GM18517 (cell line): Measurements from ENCODE around the gene KATNA1.

Source experiments
- ATAC-seq: cut with Tn5 transposase; IDR thresholded peaks from one replicate; pipeline ENCODE4 v1.9.1; 2021; ENCODE audit warnings: mild to moderate bottlenecking, moderate library complexity; ENCODE audit not compliant: unreplicated experiment

Gene KATNA1

DNA sequence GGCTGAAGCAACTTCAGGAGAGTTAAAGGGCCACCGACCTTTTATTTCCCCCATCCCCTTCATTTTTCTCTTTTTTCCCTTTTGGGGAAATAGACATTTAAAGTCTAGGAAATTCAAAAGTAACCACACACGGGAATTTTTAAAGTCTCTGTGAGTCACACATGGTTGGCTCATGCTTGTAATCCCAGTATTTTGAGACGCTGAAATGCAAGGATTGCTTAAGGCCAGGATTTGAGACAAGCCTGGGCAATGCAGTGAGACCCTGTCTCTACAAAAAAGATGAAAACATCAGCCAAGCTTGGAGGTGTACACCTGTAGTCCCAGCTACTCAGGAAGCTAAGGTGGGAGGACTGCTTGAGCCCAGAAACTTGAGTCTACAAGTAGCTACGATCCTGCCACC lies 34.2 kb downstream of the KATNA1 start:
- no peak for ATAC-seq

DNA sequence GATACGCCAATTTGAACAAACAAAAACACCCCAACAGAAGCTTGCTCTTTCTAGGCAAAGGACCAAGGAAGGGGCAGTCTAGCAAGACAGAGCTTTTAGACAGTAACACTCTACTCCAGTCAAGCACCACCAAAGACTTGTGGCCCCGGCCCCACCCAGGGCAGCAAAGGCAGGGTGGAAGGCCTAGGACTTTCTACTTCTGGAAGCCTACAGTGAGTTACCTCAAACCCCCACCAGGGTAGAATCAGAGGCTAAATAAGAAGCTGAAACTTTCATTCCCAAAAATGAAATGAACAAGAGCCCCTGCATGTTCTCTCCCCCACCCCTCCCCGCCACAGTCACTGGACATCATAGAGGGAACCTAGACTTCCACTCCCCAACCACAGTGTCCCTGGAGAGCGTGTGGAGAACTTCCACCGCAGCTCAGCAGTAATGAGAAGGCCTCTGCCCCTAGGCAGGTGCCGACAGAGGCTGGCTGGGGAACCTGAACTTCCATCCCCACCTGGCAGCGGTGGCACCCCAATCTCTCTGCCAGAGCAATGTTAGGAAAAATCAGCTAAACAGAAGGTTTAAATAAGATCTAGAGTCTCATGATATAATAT lies 40.0 kb downstream of the KATNA1 start:
- no peak for ATAC-seq

DNA sequence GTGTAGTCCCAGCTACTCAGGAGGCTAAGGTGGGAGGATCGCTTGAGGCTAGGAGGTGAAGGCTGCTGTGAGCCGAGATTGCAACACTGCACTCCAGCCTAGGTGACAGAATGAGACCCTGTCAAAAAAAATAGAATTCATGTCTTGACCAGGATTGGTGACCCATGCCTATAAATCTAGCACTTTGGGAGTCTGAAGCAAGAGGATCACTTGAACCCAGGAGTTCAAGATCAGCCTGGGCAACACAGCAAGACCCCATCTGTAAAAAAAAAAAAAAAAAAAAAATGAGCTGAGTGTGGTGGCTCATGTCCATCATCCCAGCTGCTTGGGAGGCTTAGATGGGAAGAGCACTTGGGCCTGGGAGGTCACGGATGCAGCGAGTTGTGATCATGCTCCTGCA lies 48.0 kb downstream of the KATNA1 start:
- no peak for ATAC-seq

DNA sequence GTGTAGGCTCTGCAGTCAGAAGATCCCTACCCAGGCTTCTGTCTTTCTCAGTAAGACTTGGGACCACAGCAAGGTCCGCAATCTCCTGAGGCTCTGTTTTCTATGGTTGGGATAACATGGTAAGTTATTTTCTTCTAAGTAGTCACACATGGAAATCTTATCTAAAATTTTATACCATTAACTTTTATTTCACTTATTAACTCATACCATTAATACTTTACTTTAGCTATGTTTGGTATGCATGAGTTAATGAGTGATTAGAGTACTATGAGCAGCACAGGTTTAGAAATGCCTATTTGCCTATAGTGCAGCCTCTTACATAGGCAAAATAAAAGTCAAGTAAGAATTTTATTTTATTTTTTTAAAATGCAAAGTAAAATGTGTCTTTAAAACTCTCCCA lies 55.1 kb downstream of the KATNA1 start:
- ATAC-seq: no peak

DNA sequence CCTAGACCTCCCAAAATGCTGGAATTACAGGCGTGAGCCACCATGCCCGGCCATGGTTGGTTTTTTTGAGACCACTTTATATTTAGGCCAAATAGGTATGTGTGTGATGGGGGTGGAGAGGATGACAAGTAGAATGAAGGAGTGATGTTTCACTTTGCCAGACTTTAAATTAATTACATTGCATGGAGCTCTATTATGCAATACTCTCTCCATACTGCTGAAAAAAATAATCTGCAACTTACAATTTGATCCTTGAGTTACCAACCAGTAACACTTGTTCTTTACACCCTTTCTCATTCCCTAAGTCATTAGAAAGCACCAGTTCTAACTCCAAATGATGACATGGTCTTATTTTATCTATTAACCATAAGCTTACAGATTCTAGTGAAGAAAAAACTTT lies 55.5 kb downstream of the KATNA1 start:
- ATAC-seq: no peak

DNA sequence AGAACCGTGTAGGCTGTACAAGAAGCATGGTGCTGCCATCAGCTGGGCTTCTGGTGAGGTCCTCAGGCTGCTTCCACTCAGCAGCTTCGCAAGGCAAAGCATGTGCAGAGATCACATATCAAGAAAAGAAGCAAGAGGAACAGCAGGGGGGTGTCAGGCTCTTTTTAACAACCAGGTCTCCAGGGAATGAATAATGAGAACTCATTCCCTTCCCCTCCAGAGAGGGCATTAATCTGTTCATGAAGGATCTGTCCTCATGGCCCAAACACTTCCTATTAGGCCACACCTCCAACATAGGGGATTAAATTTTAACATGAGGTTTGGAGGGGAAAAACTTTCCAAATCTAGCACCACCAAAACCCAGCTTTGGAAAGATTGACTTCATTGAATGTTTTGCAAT lies 62.4 kb downstream of the KATNA1 start:
- ATAC-seq: no peak

DNA sequence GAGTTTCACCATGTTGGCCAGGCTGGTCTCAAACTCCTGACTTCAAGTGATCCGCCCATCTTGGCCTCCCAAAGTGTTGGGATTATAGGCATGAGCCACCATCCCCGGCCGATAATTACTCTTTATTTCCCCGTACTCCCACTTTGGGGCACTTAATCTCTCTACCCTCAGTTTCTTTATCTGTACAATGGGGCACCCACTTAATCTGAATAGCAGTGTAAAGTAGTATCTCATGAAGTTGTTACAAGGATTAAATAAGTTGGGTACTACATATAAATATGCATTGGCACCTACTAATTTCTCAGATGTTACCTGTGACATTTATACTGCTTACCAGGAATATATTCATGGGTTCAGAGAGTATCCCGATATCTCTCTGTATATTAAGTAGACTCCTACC lies 67.2 kb downstream of the KATNA1 start:
- no peak for ATAC-seq

DNA sequence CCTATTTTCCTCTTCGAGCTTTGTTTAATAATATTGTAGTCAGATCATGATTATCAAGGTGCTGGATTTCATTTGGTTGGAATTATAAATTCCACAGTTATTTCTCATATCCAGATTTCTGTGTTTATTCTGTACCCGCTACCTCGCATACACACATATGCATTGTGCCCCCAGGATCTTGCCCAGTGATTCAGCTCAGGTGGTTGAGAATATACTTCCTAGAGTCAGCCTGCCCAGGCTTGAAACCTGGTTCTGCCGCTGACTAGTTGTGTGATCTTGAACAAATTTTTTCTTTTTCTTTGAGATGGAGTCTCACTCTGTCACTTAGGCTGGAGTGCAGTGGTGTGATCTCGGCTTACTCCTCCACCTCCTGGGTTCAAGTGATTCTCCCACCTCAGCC lies 67.6 kb downstream of the KATNA1 start:
- no peak for ATAC-seq

DNA sequence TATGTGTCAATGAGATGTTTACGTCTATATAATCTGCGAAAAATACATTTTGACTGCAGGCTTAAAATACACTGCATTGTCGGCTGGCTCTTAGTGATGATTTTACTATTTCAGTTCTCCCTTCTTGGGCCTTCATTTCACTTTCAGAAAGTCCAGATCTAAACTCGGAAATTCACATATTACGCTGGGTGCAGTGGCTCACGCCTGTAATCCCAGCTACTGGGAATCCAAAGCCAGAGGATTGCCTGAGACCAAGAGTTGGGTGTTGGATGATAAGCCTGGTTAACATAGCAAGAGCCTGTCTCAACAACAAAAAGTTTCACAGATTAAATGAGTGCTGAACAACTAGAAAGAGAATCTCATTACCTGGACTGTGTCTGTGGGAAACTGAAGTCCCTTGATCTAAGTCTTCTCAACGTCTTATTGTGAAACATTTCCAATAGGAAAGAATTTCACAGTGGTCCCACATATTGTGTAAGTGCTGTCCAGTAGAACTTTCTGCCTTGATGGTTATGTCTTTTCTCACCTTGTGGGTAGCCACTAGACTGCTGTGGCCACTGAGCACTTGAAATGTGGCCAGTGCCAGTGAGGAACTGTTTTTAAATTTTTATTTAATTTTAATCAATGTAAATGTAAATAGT lies 80.4 kb downstream of the KATNA1 start:
- no peak for ATAC-seq

DNA sequence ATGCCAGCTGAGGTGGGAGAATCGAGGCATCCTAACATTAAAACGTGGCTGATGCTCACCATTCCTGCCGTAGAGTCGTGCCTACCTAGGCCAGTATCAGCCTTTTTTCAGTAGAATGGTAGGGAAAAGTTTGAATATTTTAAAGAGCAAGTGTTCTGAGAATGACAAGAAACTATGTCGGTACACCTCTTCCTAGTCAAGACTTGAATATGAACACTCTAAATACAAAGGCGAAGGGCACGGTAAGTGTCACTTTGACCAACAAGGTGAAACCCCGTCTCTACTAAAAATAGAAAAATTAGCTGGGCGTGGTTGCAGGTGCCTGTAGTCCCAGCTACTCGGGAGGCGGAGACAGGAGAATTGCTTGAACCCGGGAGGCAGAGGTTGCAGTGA lies 81.3 kb downstream of the KATNA1 start:
- ATAC-seq: no peak

DNA sequence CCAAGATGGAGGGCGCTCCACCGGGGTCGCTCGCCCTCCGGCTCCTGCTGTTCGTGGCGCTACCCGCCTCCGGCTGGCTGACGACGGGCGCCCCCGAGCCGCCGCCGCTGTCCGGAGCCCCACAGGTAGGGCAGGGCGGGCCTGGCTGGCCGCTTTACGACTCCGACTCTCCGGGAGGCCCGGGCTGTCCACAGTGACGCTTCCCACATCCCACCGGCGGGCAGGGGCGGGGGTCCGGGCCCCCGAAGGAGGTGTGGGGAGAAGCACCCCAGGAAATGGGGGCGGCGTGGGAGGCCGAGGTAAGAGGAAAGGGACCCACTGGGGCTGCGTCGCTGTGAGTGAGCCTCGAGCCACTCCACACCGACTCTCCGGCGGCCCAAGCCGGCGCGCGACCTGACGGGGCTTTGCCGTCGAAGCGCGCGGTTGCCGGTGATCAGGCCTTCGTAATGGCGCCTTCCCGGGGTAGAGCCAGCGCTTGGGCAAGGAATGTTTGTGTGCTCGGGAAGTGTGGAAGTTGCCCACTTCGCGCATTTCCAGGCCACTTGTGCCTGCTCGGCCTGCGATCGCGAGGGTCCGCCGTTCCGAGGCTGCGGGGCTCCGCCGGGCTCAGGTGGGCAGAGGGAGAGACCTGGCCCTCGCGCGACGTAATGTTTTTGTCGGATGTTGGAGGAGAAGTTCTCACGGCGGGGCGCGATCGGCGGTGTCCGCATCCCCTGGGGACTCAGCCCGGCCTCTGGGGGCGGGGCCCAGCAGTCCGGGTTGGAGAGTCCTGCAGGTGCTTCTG lies 81.9 kb downstream of the KATNA1 start:
- peak; percentile 29 for ATAC-seq

DNA sequence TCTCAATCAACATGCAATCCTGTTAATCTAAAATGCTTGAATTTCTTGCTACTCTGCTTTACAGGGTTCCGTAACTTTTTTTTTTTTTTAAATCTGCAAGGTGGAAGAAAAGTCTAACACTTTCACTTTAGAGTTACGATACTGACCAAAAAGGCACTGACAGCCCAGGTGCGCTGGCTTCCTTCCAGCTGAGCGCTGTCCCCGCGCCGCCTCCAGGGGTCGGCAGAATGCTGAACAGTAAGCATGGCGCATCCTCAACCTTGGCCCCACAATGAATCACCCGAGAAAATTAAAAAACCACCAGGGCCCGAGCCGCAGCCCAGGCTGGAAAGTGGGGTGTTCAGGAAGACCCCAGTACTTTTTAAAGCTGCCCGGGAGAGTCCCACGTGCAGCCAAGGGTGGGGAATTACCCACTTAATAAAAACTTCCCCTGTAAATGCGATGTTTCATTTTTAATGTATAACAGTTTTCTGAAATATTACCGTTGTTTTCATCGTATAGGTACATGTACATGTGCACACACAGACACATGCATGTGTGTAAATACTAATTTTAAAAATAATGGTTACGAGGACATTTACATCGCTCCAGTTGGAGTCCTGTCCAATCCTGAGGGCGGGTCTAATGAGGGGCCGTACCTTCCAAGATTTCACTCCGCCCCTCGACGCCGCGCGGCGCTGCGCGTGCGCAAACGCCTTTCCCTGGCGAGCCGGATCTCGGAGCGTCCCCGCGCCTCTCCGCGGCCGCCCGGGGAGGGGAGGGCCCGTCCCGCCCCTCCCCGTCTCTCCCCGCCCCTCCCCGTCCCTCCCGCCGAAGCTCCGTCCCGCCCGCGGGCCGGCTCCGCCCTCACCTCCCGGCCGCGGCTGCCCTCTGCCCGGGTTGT lies 82.7 kb downstream of the KATNA1 start, which contains the start of gene GINM1:
TSS of gene GINM1 (plus strand) at position 849 of the 883 bp plus-strand sequence. CDS start 40 bp downstream, outside the sequence.
- ATAC-seq: peak; percentile 76

DNA sequence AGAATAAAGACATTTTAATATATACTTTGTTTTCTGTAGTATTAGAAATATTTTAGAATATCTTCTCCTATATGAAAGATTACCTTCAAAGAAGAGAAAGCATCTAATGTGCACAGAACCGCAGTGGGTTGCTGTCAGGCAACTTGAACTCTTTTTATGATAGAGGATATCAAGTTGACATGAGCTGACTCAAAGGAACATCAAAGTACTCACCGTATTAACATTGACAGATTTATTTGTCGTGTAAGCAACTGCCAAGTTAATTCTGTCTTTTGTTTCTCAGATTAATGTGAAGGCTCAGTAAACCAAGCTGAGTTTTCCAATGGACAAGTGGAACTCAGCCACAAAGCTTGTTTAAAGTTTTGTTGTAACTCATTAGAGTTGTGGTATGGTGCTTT lies 84.6 kb downstream of the KATNA1 start:
- ATAC-seq: no peak

DNA sequence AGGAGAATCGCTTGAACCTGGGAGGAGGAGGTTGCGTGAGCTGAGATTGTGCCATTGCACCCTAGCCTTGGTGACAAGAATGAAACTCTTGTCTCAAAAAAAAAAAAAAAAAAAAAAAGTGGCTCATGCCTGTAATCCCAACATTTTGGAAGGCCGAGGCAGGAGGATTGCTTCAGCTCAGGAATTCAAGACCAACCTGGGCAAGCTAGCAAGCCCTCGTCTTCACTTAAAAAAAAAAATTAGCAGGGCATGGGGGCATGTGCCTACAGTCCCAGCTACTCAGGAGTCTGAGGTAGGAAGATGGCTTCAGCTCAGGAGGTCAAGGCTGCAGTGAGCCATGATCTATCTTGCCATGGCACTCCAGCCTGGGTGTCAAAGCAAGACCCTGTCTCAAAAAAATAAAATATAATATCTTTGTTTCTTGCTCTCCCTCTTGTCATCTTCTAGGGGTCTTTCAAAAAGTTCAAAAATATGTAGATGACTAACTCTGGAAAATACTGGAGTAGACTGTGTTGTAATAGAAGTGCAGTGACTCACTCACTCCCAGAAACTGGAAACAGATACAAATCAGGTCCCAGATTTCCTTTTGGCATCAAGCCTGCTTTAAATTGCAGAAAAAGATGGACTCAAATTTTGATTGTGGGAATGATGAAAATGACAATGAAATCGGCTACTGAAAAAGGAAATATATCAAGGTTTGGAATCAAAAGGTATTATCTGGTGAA lies 85.1 kb downstream of the KATNA1 start:
- ATAC-seq: no peak

DNA sequence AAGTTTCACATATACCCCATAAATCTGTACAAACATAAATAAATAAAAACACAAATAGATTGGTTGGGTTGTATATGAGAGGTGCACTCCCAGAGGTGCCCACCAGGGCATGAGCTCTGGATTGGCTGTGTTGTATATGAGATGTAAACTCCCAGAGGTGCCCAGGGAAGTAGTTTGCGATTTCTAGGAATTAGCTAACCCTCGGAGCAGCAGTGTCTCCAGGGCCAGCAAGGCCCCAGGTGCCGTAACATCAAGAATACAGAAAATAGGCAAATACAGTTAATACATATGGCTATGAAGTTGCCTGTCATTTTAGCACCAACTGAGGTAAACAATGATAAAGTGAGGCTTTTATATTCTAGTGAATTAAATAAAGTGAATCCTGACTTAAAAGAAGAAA lies 87.8 kb downstream of the KATNA1 start:
- ATAC-seq: no peak

DNA sequence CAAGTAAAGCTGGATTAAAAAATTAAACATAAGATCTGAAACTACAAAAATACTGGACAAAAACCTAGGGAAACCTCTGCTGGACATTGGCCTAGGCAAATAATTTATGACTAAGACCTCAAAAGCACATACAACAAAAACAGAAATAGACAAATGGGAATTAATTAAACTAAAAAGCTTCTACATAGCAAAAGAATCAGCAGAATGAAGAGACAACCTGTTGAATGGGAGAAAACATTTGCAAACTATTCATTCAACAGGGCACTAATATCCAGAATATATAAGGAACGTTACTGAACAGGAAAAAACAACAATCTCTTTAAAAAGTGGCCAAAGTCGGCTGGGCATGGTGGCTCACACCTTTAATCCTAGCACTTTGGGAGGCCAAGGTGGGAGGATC lies 89.1 kb downstream of the KATNA1 start:
- ATAC-seq: no peak

DNA sequence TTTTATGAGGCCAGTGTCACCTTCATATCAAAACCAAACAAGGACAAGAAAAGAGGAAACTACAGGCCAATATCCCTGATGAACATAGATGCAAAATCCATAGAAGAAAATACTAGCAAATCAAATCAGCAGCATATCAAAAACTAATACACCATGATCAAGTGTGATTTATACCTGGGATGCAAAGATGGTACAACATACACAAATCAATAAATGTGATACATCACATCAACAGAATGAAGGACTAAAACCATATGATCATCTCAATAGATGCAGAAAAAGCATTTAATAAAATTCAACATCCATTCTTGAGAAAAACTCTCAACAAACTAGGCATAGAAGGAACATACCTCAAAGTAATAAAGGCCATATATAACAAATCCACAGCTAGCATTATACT lies 90.5 kb downstream of the KATNA1 start:
- no peak for ATAC-seq

DNA sequence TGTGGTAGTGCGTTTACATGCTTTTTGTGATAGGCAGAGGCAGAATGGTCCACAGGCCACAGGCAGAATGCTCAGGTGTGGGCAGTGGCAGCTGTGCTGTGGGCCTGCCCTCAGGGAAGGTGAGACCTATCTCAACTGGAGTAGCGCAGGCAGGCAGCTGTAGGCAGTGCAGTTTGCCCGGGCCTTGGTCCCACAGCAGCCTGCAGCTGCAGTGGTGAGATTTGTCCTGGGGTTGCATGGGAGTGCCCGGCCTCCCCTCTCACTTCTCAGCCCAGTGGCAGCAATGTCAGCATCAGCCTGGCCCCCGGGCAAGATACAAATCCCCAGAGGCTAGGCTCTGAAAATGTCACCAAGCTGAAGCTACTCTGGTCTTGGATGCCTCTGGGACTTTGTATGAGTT lies 96.6 kb downstream of the KATNA1 start:
- no peak for ATAC-seq

DNA sequence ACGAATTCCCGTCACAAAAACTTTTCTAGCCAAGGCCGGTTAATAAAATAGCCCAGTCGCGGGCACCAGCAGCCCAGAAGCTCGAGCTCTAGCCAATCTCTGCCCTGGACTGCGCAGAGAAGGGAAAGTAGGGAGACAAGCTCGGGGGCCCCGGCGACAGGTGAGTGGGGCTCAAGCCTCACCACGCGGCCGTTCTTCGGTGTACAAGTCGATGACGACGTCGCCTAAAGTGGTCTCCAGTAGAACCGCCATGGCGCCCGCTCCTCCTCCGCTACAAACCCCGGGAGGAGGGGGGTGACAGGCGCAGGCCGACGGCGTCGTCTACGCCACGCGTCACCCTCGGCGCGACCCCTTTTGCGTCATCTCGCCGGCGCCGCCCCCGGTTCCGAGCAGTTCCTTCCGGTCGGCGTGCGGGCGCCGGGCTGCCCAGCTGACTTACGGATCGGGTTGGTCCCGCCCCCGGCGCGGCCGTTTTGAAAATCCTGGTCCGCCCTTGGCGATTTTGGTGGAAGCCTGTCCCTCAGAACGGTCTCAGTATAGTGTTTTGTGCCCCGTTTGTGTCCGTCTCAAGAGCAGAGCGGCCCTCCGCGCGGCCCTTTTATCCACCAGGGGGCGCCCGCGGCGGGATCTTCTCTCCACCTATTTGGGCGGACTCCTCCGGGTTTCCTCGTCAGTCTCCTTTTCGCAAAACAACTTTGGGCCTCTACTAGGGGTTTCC lies 102.6 kb downstream of the KATNA1 start, which contains the start of gene PPIL4:
TSS of gene PPIL4 (minus strand) at position 290 of the 718 bp plus-strand sequence. CDS start at position 252, 38 bp downstream.
- peak; percentile 88 for ATAC-seq

DNA sequence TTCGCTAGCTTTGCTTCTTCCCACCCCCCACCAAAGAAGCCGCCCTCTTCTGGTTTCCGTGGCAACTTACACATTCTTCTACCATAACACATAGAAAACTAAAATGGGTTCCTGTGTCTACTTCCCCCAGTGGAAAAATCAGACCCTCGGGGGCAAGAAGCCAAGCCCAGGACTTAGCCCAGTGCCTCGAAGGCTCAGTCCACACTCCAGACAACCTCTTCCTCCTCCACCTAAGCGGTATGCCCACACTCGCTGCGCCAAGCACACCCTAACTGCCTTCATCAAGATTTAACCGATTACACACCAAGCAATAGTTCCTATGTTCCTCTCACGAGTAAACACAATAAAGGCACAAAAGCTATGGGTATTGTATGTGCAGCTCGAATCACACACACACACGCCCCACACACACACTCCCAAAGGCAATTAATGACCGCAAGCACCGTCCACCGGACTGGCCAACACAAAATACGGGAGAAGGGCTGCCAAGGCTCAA lies 103.2 kb downstream of the KATNA1 start:
- no peak for ATAC-seq
